Stimulated activated CD4-positive, alpha-beta T cell treated with anti-CD3 and anti-CD28 coated beads, Interleukin-12 subunit alpha, Interleukin-12 subunit beta, amount 100 ng/mL, for 24 hours (primary cell): Measurements from ENCODE around the gene SPEN.
"Not testable (repeated sequence)": the region's sequence is repeated elsewhere in the genome, so short reads cannot be mapped to it uniquely, and the experiment has no call there.

Experiments
- DNase-seq, 2 experiments: peaks; one replicate each; pipeline ENCODE4 v3.0.0-alpha.2; 2020; ENCODE audit warnings: low read depth in 2 of 2

The SPEN gene, protein sequence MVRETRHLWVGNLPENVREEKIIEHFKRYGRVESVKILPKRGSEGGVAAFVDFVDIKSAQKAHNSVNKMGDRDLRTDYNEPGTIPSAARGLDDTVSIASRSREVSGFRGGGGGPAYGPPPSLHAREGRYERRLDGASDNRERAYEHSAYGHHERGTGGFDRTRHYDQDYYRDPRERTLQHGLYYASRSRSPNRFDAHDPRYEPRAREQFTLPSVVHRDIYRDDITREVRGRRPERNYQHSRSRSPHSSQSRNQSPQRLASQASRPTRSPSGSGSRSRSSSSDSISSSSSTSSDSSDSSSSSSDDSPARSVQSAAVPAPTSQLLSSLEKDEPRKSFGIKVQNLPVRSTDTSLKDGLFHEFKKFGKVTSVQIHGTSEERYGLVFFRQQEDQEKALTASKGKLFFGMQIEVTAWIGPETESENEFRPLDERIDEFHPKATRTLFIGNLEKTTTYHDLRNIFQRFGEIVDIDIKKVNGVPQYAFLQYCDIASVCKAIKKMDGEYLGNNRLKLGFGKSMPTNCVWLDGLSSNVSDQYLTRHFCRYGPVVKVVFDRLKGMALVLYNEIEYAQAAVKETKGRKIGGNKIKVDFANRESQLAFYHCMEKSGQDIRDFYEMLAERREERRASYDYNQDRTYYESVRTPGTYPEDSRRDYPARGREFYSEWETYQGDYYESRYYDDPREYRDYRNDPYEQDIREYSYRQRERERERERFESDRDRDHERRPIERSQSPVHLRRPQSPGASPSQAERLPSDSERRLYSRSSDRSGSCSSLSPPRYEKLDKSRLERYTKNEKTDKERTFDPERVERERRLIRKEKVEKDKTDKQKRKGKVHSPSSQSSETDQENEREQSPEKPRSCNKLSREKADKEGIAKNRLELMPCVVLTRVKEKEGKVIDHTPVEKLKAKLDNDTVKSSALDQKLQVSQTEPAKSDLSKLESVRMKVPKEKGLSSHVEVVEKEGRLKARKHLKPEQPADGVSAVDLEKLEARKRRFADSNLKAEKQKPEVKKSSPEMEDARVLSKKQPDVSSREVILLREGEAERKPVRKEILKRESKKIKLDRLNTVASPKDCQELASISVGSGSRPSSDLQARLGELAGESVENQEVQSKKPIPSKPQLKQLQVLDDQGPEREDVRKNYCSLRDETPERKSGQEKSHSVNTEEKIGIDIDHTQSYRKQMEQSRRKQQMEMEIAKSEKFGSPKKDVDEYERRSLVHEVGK (N-terminal part only)

GRCh38 chr1:15847100-15847892 is at the start of gene SPEN:
TSS of gene SPEN (plus strand) at chr1:15847707. CDS start at chr1:15848068, 361 bp downstream.
- DNase-seq = peak; percentile 94 to 95

DNA sequence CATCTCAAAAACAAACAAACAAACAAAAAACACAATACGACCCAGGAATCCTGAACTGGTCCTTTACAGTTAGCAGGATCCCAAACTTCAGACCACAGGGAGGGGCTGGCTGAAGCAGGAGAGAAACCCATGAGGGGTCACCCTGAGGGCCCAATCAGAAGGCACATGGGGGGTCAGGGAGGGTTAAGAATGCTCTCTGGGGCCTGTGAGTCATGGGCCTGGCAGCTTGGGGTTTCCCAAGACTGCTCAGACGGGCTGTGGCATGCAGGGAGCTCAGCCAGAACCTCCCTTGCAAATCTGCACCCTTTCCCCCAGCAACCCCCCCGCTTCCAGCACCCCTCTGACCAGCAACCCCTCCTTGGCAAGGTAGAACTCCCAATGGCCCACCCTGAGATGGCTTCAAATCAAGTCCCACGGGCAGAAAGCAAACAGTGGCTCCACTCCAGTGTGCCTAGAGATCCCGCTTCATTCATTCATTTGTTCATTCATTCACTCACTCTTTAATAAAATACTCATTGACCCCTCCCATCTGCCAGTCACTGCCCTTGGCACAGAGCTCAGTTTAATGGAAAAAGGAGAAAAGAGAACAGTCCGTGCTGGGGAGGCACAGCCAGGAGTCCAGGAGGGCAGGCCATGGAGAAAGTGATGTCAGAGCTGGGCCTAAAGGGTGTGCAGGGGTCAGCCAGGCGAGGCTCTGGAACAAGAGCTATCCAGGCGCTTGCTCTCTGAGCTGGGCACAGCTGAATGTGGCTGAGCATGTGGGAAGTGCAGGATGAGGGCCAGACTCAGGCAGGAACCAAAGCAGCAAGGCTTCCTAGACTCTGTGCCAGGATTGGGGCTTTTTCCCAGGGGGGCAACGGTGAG is 48.3 kb upstream of the SPEN start:
- no peak for DNase-seq

- no peak for DNase-seq
Observed at GRCh38 chr1:15799928-15800835, 47.3 kb upstream of the SPEN start.

DNA sequence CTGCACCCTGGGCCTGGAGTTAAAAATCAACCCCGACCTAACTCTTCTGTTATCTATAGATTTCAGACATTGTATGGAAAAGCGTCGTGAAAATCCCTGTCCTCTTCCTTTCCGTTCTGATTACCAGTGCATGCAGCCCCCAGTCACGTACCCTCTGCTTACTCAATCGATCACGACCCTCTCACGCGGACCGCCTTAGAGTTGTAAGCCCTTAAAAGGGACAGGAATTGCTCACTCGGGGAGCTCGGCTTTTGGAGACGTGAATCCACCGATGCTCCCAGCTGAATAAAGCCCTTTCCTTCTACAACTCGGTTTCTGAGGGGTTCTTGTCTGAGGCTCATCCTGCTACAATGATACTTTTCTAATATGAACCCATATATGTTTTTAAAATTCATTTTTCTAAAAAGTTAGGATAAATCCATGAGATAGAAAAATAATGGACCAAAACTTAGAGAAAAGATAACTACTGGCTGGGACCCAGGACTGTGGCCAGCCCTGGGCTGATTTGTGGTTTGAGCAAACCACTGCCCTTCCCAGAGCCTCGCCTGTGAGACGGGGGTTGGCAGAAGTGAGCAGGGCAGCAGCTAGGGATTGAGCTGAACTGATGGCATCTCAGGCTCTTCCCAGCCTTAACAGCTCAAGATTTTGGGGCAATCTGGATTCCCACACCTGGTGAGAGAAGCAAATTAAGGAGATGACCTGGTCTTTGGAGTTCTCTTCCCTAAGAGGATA is 45.1 kb upstream of the SPEN start:
- no peak for DNase-seq

DNA sequence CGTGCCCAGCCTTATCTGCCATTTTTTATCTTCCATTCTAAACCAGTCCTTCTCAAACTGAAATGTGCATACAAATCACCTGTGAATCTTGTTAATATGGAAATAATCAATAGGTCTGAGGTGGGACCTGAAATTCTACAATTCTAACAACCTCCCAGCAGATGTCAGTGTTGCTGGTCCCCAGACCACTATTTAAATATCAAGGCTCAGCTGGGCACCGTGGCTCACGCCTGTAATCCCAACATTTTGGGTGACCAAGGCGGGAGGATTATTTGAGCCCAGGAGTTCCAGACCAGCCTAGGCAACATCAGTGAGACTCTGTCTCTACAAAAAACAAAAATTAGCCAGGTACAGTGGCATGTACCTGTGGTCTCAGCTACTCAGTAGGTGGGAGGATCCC is 44.1 kb upstream of the SPEN start:
- no peak for DNase-seq

DNA sequence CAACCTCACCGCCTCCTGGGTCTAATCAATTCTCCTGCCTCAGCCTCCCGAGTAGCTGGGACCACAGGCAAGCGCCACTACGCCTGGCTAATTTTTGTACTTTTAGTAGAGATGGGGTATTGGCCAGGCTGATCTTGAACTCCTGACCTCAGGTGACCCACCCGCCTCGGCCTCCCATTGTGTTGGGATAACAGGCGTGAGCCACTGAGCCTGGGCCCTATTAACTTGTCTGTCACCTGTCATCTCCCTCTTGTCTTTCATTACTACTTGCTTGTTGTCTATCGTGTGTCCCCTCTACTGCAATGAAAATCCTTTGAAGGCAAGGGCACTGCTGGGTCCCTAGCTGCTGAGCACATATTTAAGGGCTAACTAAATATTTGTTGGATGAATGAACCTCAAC is 43.4 kb upstream of the SPEN start:
- no peak for DNase-seq

- no peak for DNase-seq
Observed at GRCh38 chr1:15807121-15807520, 40.4 kb upstream of the SPEN start.

GRCh38 chr1:15807549-15807948 is 40.0 kb upstream of the SPEN start, which contains the start of gene UQCRHL:
TSS of gene UQCRHL (minus strand) at chr1:15807649. CDS start at chr1:15807649, 0 bp downstream.
- DNase-seq = not testable (repeated sequence)

- no peak for DNase-seq
Observed at GRCh38 chr1:15808955-15809354, 38.6 kb upstream of the SPEN start.

DNA sequence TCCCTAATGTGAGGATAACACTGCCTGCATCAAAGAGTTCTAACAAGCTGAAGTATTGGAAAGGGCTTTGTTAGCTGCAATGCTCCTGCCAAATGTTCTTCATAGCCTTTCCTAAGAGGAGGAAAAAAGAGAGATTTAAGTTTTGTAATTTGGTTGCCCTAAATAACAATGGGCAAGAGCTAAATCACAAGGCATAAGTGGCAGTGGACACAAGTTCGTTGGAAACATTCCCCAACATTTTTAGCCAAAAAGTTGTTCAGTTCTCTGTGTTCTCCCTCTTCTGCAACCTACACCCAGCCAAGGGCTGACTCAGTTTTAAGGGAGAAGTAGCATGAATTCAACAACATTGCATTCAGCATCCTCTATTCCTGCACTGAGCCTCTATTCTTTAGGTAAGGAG is 37.4 kb upstream of the SPEN start:
- DNase-seq = no peak

DNA sequence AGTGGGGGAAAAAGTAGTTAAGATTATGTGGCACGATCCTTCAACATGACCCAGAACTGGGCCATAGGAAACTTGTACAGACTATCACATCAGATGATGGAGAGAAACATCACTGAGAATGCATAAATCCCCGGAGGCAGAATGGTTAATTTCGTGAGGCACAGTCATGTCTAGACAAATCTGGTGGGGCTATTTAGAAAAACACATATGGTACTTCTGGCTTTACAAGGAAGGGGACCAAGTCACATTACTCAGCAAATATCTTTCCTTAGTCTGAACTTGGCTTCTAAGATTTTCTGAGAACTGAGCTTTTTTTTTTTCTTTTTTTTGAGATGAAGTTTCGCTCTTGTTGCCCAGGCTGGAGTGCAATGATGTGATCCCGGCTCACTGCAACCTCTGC is 30.8 kb upstream of the SPEN start:
- DNase-seq = no peak

DNA sequence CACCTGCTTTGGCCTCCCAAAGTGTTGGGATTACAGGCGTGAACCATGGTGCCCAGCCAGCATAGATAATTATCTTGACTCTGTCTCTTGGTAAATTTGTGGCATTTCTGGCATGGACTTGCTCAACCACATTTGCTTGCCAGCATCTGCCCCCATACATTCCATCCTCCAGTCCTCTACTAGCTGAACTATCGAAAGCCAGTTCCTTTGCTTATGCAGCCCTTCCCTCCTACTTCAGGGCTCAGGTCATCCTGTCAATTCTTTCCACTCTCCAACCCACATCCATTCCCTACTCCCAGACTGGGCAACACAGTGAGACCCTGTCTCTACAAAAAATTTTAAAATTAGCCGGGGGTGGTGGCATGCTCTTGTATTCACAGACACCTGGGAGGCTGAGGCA is 27.0 kb upstream of the SPEN start:
- no peak for DNase-seq

GRCh38 chr1:15825800-15826199 is 21.7 kb upstream of the SPEN start:
- no peak for DNase-seq

DNA sequence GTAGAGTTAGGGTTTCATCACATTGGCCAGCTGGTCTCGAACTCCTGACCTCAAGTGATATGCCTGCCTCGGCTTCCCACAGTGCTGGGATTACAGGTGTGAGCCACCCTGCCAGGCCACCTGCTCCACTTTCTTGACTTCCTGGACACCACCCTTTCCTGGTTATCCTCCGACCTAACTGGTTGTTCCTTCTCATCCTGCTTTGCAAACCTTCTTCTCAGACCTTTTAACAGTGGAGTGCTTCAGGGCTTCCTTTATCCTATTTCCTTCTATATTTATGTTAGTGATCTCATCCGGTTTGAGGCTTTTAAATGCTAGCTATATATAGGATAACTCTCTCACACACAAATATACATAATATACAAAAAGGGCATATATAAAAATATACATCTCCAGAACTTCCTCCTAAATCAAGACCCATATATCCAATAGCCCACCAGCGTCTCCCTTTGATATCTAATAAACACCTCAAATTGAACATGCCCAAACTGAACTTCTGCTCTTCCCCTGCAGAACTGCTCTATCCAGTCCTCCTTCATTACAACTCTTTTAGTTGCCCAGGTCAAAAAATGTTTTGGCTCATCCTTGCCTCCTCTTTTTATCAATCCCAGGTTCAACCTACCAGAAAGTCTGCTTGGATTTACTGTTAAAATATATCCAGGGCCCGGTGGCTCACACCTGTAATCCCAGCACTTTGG is 20.5 kb upstream of the SPEN start:
- DNase-seq = no peak

DNA sequence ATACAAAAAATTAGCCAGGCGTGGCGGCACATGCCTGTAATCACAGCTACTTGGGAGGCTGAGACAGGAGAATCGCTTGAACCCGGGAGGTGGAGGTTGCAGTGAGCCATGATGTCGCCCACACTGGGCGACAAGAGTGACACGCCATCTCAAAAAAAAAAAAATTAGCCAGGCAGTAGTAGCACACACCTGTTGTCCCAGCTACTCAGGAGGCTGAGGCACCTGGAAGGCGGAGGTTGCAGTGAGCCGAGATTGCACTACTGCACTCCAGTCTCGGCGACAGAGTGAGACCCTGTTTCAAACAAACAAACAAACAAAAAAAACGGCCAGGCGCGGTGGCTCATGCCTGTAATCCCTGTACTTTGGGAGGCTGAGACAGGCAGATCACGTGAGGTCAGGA is 19.9 kb upstream of the SPEN start:
- not testable (repeated sequence) for DNase-seq

- DNase-seq = not testable (repeated sequence)
Observed at GRCh38 chr1:15828931-15829330, 18.6 kb upstream of the SPEN start.

DNA sequence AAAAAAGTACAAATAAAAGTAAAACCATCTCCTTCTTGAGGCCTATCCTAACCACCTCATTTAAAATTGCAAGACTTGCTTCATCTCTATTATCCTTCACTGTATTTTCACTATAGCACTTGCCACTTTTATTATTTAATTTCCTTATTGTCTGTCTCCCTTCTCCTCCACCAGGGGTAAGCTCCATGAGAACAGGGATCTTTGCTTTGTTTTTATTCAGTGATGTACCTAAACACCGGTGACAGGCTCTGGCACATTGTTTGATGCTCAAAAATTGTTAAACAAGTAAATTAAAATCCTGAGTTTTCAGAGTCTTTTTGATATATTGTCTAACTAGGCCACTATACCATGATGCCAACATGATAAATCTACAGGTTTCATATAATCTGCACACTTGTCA is 17.2 kb upstream of the SPEN start:
- DNase-seq = no peak
